Naive B cell (primary cell): ENCODE measurements around the gene GPS1. TPM values are rescaled to one million over a fixed set of nuclear protein-coding genes. Genes with fewer than 3 reads are reported as not detected.

Source experiments
- ATAC-seq, 2 donors: fragments of 150-1000 bp; cut with Tn5 transposase; 2 replicates each; pipeline ENCODE4 v1.10.0; 2021; ENCODE audit warnings: low read depth in 2 of 2, mild to moderate bottlenecking in 2 of 2, moderate library complexity in 2 of 2
- DNase-seq: peaks from one replicate; pipeline ENCODE4 v3.0.0; 2022
- H3K27ac Mint-ChIP-seq, 6 donors: one replicate each; pipeline ENCODE4 v1.8.0; 2020 to 2022; ENCODE audit warnings: mild to moderate bottlenecking in 6 of 6, mixed read lengths in 6 of 6, moderate library complexity in 5 of 6, inconsistent platforms in 2 of 6
- H3K27me3 Mint-ChIP-seq, 3 donors: one replicate each; pipeline ENCODE4 v1.8.0; 2021 to 2022; ENCODE audit warnings: mixed read lengths in 3 of 3, mild to moderate bottlenecking in 1 of 3
- H3K36me3 Mint-ChIP-seq, 2 donors: one replicate each; pipeline ENCODE4 v1.8.0; 2020 to 2022; ENCODE audit warnings: mixed read lengths in 2 of 2, inconsistent platforms in 1 of 2, mild to moderate bottlenecking in 1 of 2
- H3K4me1 Mint-ChIP-seq, 3 donors: one replicate each; pipeline ENCODE4 v1.8.0; 2020 to 2022; ENCODE audit warnings: mixed read lengths in 3 of 3, inconsistent platforms in 1 of 3, mild to moderate bottlenecking in 1 of 3, moderate library complexity in 1 of 3
- H3K4me3 Mint-ChIP-seq, 8 donors: one replicate each; pipeline ENCODE4 v1.8.0; 2020 to 2022; ENCODE audit warnings: mild to moderate bottlenecking in 8 of 8, mixed read lengths in 8 of 8, moderate library complexity in 8 of 8, inconsistent platforms in 2 of 8
- H3K9me3 Mint-ChIP-seq, 7 donors: one replicate each; pipeline ENCODE4 v1.8.0; 2020 to 2022; ENCODE audit warnings: mixed read lengths in 7 of 7, mild to moderate bottlenecking in 5 of 7, inconsistent platforms in 2 of 7, moderate library complexity in 1 of 7
- polyA plus RNA-seq, 6 donors: library from polyadenylated mRNA; unstranded; fragments of 300-500 nt; fragmentation: Illumina TruSeq; gene quantifications; one replicate each; pipeline ENCODE4 v1.2.3, GENCODE V29; 2021; ENCODE audit warnings: low read depth in 6 of 6

GPS1 gene
- polyA plus RNA-seq, 6 donors from 2014 or later, result 103 to 138 (median 109) TPM

- no peak for ATAC-seq
- peak overlapping the region in 3 of 6 donors; percentile 36 to 76 (median 39) for H3K27ac Mint-ChIP-seq
- H3K4me3 Mint-ChIP-seq, result peak overlapping the region; percentile 67 to 88 (median 78)
- H3K36me3 Mint-ChIP-seq, result no peaks in the 10 kb centered on the region
- peaks cover 0 to 8% (median 0%) of the 10 kb centered on the region in 3 donors for H3K4me1 Mint-ChIP-seq
- H3K27me3 Mint-ChIP-seq, result no peaks in the 10 kb centered on the region
- DNase-seq, result no peak
- H3K9me3 Mint-ChIP-seq, result no peaks in the 10 kb centered on the region
Observed at GRCh38 chr17:82063424-82064415, 12.0 kb downstream of the GPS1 start.

GRCh38 chr17:82064433-82065192 lies 12.9 kb downstream of the GPS1 start:
- H3K4me3 Mint-ChIP-seq, result peak overlapping the region; percentile 67 to 88 (median 78)
- H3K27me3 Mint-ChIP-seq, result no peaks in the 10 kb centered on the region
- ATAC-seq (no peak), DNase-seq (no peak)
- peaks cover 0 to 8% (median 0%) of the 10 kb centered on the region in 3 donors for H3K4me1 Mint-ChIP-seq
- no peaks in the 10 kb centered on the region for H3K36me3 Mint-ChIP-seq
- no peaks in the 10 kb centered on the region for H3K9me3 Mint-ChIP-seq
- peak overlapping the region in 2 of 6 donors; percentile 39 to 89 for H3K27ac Mint-ChIP-seq

- Mint-ChIP-seq H3K4me3 (peak overlapping the region; percentile 67 to 88 (median 78)), H3K9me3 (no peaks in the 10 kb centered on the region), H3K27me3 (no peaks in the 10 kb centered on the region), H3K36me3 (no peaks in the 10 kb centered on the region), H3K27ac (peak overlapping the region in 2 of 6 donors; percentile 38 to 39), H3K4me1 (peaks cover 0 to 8% (median 0%) of the 10 kb centered on the region in 3 donors)
- DNase-seq (no peak), ATAC-seq (peak; percentile 63 to 71)
Observed at GRCh38 chr17:82065193-82065637, 13.5 kb downstream of the GPS1 start.

- Mint-ChIP-seq H3K4me1 (peaks cover 0 to 8% (median 0%) of the 10 kb centered on the region in 3 donors), H3K36me3 (no peaks in the 10 kb centered on the region), H3K4me3 (peak within 1 kb of the TSS; percentile 78 to 92 (median 86)), H3K9me3 (no peaks in the 10 kb centered on the region), H3K27me3 (no peaks in the 10 kb centered on the region), H3K27ac (peak within 1 kb of the TSS; percentile 54 to 93 (median 90))
- ATAC-seq (peak; percentile 87 to 89), DNase-seq (peak; percentile 64)
Observed at GRCh38 chr17:82065638-82066303, 14.1 kb downstream of the GPS1 start, which contains the start of gene DUS1L. TSS of gene DUS1L (minus strand) at chr17:82065804. CDS start at chr17:82065059, 745 bp downstream.

- DNase-seq (no peak), ATAC-seq (no peak)
- Mint-ChIP-seq H3K4me1 (peaks cover 0 to 8% (median 0%) of the 10 kb centered on the region in 3 donors), H3K27ac (peak overlapping the region in 1 of 6 donors; percentile 18), H3K36me3 (no peaks in the 10 kb centered on the region), H3K27me3 (no peaks in the 10 kb centered on the region), H3K9me3 (no peaks in the 10 kb centered on the region), H3K4me3 (no peak overlapping the region)
Observed at GRCh38 chr17:82070611-82071010, 18.9 kb downstream of the GPS1 start.

- H3K27ac Mint-ChIP-seq, result no peak overlapping the region
- no peak for DNase-seq
- no peaks in the 10 kb centered on the region for H3K4me1 Mint-ChIP-seq
- ATAC-seq, result no peak
- H3K9me3 Mint-ChIP-seq, result no peaks in the 10 kb centered on the region
- no peaks in the 10 kb centered on the region for H3K36me3 Mint-ChIP-seq
- H3K4me3 Mint-ChIP-seq, result no peak overlapping the region
- no peaks in the 10 kb centered on the region for H3K27me3 Mint-ChIP-seq
Observed at GRCh38 chr17:82072827-82073226, 21.1 kb downstream of the GPS1 start.

- ATAC-seq, result no peak
- no peaks in the 10 kb centered on the region for H3K27me3 Mint-ChIP-seq
- H3K4me1 Mint-ChIP-seq, result no peaks in the 10 kb centered on the region
- H3K9me3 Mint-ChIP-seq, result no peaks in the 10 kb centered on the region
- no peaks in the 10 kb centered on the region for H3K36me3 Mint-ChIP-seq
- no peak overlapping the region for H3K4me3 Mint-ChIP-seq
- DNase-seq, result no peak
- peak overlapping the region in 1 of 6 donors; percentile 64 for H3K27ac Mint-ChIP-seq
Observed at GRCh38 chr17:82073446-82073845, 21.7 kb downstream of the GPS1 start.

- no peaks in the 10 kb centered on the region for H3K36me3 Mint-ChIP-seq
- no peaks in the 10 kb centered on the region for H3K27me3 Mint-ChIP-seq
- H3K4me1 Mint-ChIP-seq, result no peaks in the 10 kb centered on the region
- ATAC-seq (no peak), DNase-seq (no peak)
- peak overlapping the region in 1 of 6 donors; percentile 68 for H3K27ac Mint-ChIP-seq
- no peak overlapping the region for H3K4me3 Mint-ChIP-seq
- H3K9me3 Mint-ChIP-seq, result no peaks in the 10 kb centered on the region
Observed at GRCh38 chr17:82076018-82076784, 24.5 kb downstream of the GPS1 start.

GRCh38 chr17:82076785-82077591 lies 25.3 kb downstream of the GPS1 start:
- DNase-seq (no peak), ATAC-seq (no peak)
- no peak overlapping the region for H3K27ac Mint-ChIP-seq
- no peak overlapping the region for H3K4me3 Mint-ChIP-seq
- no peaks in the 10 kb centered on the region for H3K4me1 Mint-ChIP-seq
- no peaks in the 10 kb centered on the region for H3K27me3 Mint-ChIP-seq
- H3K36me3 Mint-ChIP-seq, result no peaks in the 10 kb centered on the region
- no peaks in the 10 kb centered on the region for H3K9me3 Mint-ChIP-seq

GRCh38 chr17:82077617-82078358 lies 26.1 kb downstream of the GPS1 start:
- H3K36me3 Mint-ChIP-seq, result no peaks in the 10 kb centered on the region
- H3K9me3 Mint-ChIP-seq, result no peaks in the 10 kb centered on the region
- H3K4me1 Mint-ChIP-seq, result no peaks in the 10 kb centered on the region
- H3K27ac Mint-ChIP-seq, result peak overlapping the region in 1 of 6 donors; percentile 14
- ATAC-seq (no peak), DNase-seq (no peak)
- H3K4me3 Mint-ChIP-seq, result no peak overlapping the region
- no peaks in the 10 kb centered on the region for H3K27me3 Mint-ChIP-seq

GRCh38 chr17:82078433-82078832 lies 26.7 kb downstream of the GPS1 start:
- Mint-ChIP-seq H3K9me3 (no peaks in the 10 kb centered on the region), H3K4me1 (no peaks in the 10 kb centered on the region), H3K27ac (peak overlapping the region in 1 of 6 donors; percentile 14), H3K4me3 (no peak overlapping the region), H3K27me3 (no peaks in the 10 kb centered on the region), H3K36me3 (no peaks in the 10 kb centered on the region)
- no peak for ATAC-seq
- DNase-seq, result no peak
